ENCODE data around the gene SLU7. TPM values are rescaled to one million over a fixed set of nuclear protein-coding genes. Genes with fewer than 3 reads are reported as not detected.

SLU7 gene
- total RNA-seq, 1 donor from 2014 or later, result 48.5 TPM

- Histone ChIP-seq H3K79me2 (ENCODE audit: low read depth) (no peaks in the 10 kb centered on the region), H3K36me3 (no peaks in the 10 kb centered on the region), H3K4me2 (no peak overlapping the region), H3K27me3 (no peaks in the 10 kb centered on the region), H3K9ac (no peak overlapping the region), H3K4me1 (no peaks in the 10 kb centered on the region), H4K20me1 (ENCODE audit: low read depth) (no peaks in the 10 kb centered on the region), H3K9me3 (ENCODE audit: low read depth) (no peaks in the 10 kb centered on the region), H2AFZ (replicated peaks) (peak overlapping the region; percentile 34), H3F3A (ENCODE audit: low read depth) (no peaks in the 10 kb centered on the region), H3K4me3 (no peak overlapping the region), H3K27ac (no peak overlapping the region)
- H3K27me3 Mint-ChIP-seq (ENCODE audit: insufficient read depth, low read depth), result peaks cover 4% of the 10 kb centered on the region
- no peak overlapping the region for H3K27ac Mint-ChIP-seq
- H3K4me1 Mint-ChIP-seq, result peaks cover 2% of the 10 kb centered on the region
- DNase-seq (ENCODE audit: low spot score), result no peak
- H3K9me3 Mint-ChIP-seq, result peaks cover 3% of the 10 kb centered on the region
- TF ChIP-seq CTCF (IDR thresholded peaks at IDR 0.05), result no peak
- TF ChIP-seq EZH2 (IDR thresholded peaks at IDR 0.05), result no peak
- no peak for TF ChIP-seq EZH2phosphoT487 (IDR thresholded peaks at IDR 0.05)
- H3K4me3 Mint-ChIP-seq, result no peak overlapping the region
- H3K36me3 Mint-ChIP-seq, result no peaks in the 10 kb centered on the region
Measured at GRCh38 chr5:160453751-160454150, 34.9 kb upstream of the SLU7 start.

DNA sequence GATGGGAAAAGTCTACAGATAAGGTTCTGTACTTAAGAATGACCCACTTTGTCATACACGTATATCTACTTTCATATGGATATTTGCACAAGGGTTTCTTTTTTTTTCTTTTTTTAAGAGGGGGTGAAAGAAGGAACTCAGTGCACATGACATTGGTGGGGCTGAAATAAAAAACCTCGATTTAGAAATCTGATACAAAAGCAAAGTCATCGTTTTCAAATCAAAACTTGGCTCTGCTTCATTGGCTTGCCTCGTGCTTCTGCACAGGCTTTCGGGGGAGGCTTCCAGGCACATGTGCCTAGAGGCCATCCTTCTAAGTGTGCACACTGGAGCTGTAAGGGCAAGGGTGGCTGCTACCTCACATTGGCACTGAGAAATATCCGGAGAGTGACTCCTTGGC is 33.9 kb upstream of the SLU7 start:
- Mint-ChIP-seq H3K36me3 (no peaks in the 10 kb centered on the region), H3K4me1 (peaks cover 2% of the 10 kb centered on the region), H3K27me3 (ENCODE audit: insufficient read depth, low read depth) (peaks cover 4% of the 10 kb centered on the region), H3K4me3 (no peak overlapping the region), H3K9me3 (peaks cover 6% of the 10 kb centered on the region), H3K27ac (no peak overlapping the region)
- Histone ChIP-seq H3F3A (ENCODE audit: low read depth) (no peaks in the 10 kb centered on the region), H3K36me3 (no peaks in the 10 kb centered on the region), H3K4me2 (no peak overlapping the region), H3K4me3 (no peak overlapping the region), H3K27me3 (no peaks in the 10 kb centered on the region), H3K4me1 (no peaks in the 10 kb centered on the region), H3K9me3 (ENCODE audit: low read depth) (no peaks in the 10 kb centered on the region), H4K20me1 (ENCODE audit: low read depth) (no peaks in the 10 kb centered on the region), H3K27ac (no peak overlapping the region), H3K9ac (no peak overlapping the region), H2AFZ (replicated peaks) (no peak overlapping the region), H3K79me2 (ENCODE audit: low read depth) (no peaks in the 10 kb centered on the region)
- TF ChIP-seq CTCF (IDR thresholded peaks at IDR 0.05) (no peak), EZH2phosphoT487 (IDR thresholded peaks at IDR 0.05) (no peak), EZH2 (IDR thresholded peaks at IDR 0.05) (no peak)
- DNase-seq (ENCODE audit: low spot score), result no peak

DNA sequence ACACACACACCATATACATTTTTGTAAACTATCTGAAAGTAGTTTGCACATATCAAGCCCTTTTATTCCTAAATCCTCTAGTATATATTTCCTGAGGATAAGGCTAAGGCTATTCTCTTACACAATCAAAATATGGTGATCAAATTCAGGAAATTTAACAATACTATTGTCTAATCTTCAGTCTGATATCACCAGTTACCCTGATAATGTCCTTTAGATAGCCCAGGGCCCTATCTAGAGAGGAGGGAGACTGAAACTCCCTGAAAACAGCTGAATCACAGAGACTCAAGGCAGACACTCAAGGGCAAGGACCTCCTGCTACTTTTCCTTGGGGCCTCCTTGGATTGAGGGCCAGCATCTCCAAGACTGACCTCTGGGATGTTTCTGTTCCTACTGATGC is 33.2 kb upstream of the SLU7 start:
- H3K27ac Mint-ChIP-seq, result no peak overlapping the region

More for the DNA sequence above, 33.2 kb upstream of the SLU7 start:
- Mint-ChIP-seq H3K4me1 (peaks cover 2% of the 10 kb centered on the region), H3K4me3 (no peak overlapping the region), H3K36me3 (no peaks in the 10 kb centered on the region), H3K27me3 (ENCODE audit: insufficient read depth, low read depth) (peaks cover 4% of the 10 kb centered on the region), H3K9me3 (peaks cover 6% of the 10 kb centered on the region)
- H3K27ac ChIP-seq, result no peak overlapping the region
- no peak overlapping the region for H3K4me3 ChIP-seq
- no peaks in the 10 kb centered on the region for H4K20me1 ChIP-seq (ENCODE audit: low read depth)
- H3F3A ChIP-seq (ENCODE audit: low read depth), result no peaks in the 10 kb centered on the region
- no peaks in the 10 kb centered on the region for H3K9me3 ChIP-seq (ENCODE audit: low read depth)
- H3K4me2 ChIP-seq, result no peak overlapping the region
- no peaks in the 10 kb centered on the region for H3K36me3 ChIP-seq
- no peaks in the 10 kb centered on the region for H3K79me2 ChIP-seq (ENCODE audit: low read depth)
- DNase-seq (ENCODE audit: low spot score), result no peak
- no peaks in the 10 kb centered on the region for H3K27me3 ChIP-seq
- no peak overlapping the region for H3K9ac ChIP-seq
- TF ChIP-seq EZH2 (IDR thresholded peaks at IDR 0.05) (no peak), EZH2phosphoT487 (IDR thresholded peaks at IDR 0.05) (no peak), CTCF (IDR thresholded peaks at IDR 0.05) (no peak)
- no peaks in the 10 kb centered on the region for H3K4me1 ChIP-seq
- H2AFZ ChIP-seq (replicated peaks), result no peak overlapping the region
